Sigmoid colon (tissue), 7 donors: ENCODE measurements around the gene CHTF18. TPM values are rescaled to one million over a fixed set of nuclear protein-coding genes. Genes with fewer than 3 reads are reported as not detected.

Source experiments
- DNase-seq: peaks from one replicate; pipeline ENCODE4 v3.0.0-alpha.2; 2019
- H3K27ac ChIP-seq, 4 donors: fragments of 200-600 bp; sonication (generic); one replicate each; pipeline ENCODE4 v1.5.1; 2016 to 2019; ENCODE audit warnings: mild to moderate bottlenecking in 1 of 4
- H3K27me3 ChIP-seq, 3 donors: fragments of 200-600 bp; sonication (generic); one replicate each; pipeline ENCODE4 v1.5.1; 2019; ENCODE audit warnings: mild to moderate bottlenecking in 1 of 3
- H3K36me3 ChIP-seq, 4 donors: fragments of 200-600 bp; sonication (generic); one replicate each; pipeline ENCODE4 v1.5.1; 2016 to 2019
- H3K4me1 ChIP-seq, 4 donors: fragments of 200-600 bp; sonication (generic); one replicate each; pipeline ENCODE4 v1.5.1; 2017 to 2019
- H3K4me3 ChIP-seq, 4 donors: fragments of 200-600 bp; sonication (generic); one replicate each; pipeline ENCODE4 v1.5.1; 2017 to 2019; ENCODE audit warnings: mild to moderate bottlenecking in 2 of 4, moderate library complexity in 1 of 4
- H3K9me3 ChIP-seq, 4 donors: fragments of 200-600 bp in 3 of 4; sonication (generic) in 3 of 4; one replicate each; pipeline versions ENCODE4 v1.5.1 to v1.6.1; 2013 to 2019
- CTCF ChIP-seq, 4 experiments: fragments of 450-650 bp in 3 of 4; fragments of 200-600 bp in 1 of 4; IDR thresholded peaks; one replicate each; pipeline ENCODE4 v1.5.1; 2016 to 2019; ENCODE audit warnings: antibody characterized with exemption in 4 of 4, mild to moderate bottlenecking in 3 of 4, moderate library complexity in 2 of 4
- EP300 ChIP-seq, 4 donors: sonication (generic); formaldehyde crosslinking; IDR thresholded peaks; one replicate each; pipeline ENCODE4 v1.6.1; 2017; ENCODE audit warnings: antibody characterized with exemption in 4 of 4
- POLR2A ChIP-seq, 2 donors: fragments of 450-650 bp; IDR thresholded peaks; one replicate each; pipeline ENCODE4 v1.6.1; 2016; ENCODE audit warnings: antibody characterized with exemption in 2 of 2, mild to moderate bottlenecking in 2 of 2, moderate library complexity in 2 of 2
- POLR2AphosphoS5 ChIP-seq, 4 donors: sonication (generic); formaldehyde crosslinking; IDR thresholded peaks; one replicate each; pipeline ENCODE4 v1.6.1; 2017; ENCODE audit warnings: antibody characterized with exemption in 4 of 4
- WGBS, 2 donors: extraction: QIAGEN DNeasy Blood & Tissue Kit; methylation state at CpG; one replicate each; pipeline ENCODE4 v1.1.7; 2013; 5-methylcytosine and 5-hydroxymethylcytosine counted together
- intact Hi-C: fragments of 100-400 bp; cut with DNase I; formaldehyde crosslinking; loops from one replicate; pipeline ENCODE4 v1.15.1; 2023
- polyA plus RNA-seq, 3 donors: library from polyadenylated mRNA; stranded (reverse); fragments of 200-250 nt; gene quantifications; one replicate each; pipeline ENCODE4 v1.2.3, GENCODE V29; 2013
- total RNA-seq, 4 donors: library from RNA; depleted of rRNA; stranded (reverse); fragments of >200 nt; gene quantifications; one replicate each; pipeline ENCODE4 v1.1.0, GENCODE V29; 2016
- donor health status: healthy with polysubstance abuse.
- donor health status: Bipolar disorder and iron deficiency.
- donor health status: healthy.

Gene CHTF18
- total and polyA plus RNA-seq, 7 donors, result 1.8 to 29.2 (median 5.0) TPM

GRCh38 chr16:763369-764183 lies 24.8 kb upstream of the CHTF18 start:
- intact Hi-C loops, result no loop called here
- H3K27me3 ChIP-seq, result peaks cover 0 to 19% (median 0%) of the 10 kb centered on the region in 3 donors
- 54 to 81% methylated on average over 21 of the region's 21 CpGs for WGBS, 2 donors

GRCh38 chr16:764184-764750 lies 24.2 kb upstream of the CHTF18 start:
- peaks cover 0 to 25% (median 0%) of the 10 kb centered on the region in 3 donors for H3K27me3 ChIP-seq
- no peak for TF ChIP-seq EP300 (IDR thresholded peaks at IDR 0.05)
- no peak for TF ChIP-seq CTCF (IDR thresholded peaks at IDR 0.05)
- no peak for TF ChIP-seq POLR2AphosphoS5 (IDR thresholded peaks at IDR 0.05)
- TF ChIP-seq POLR2A (IDR thresholded peaks at IDR 0.05), result no peak

More at GRCh38 chr16:763369-764183, 24.8 kb upstream of the CHTF18 start:
- no peaks in the 10 kb centered on the region for H3K36me3 ChIP-seq
- no peak overlapping the region for H3K4me3 ChIP-seq
- TF ChIP-seq EP300 (IDR thresholded peaks at IDR 0.05) (no peak), CTCF (IDR thresholded peaks at IDR 0.05) (no peak), POLR2A (IDR thresholded peaks at IDR 0.05) (no peak), POLR2AphosphoS5 (IDR thresholded peaks at IDR 0.05) (no peak)
- H3K4me1 ChIP-seq, result no peaks in the 10 kb centered on the region
- H3K9me3 ChIP-seq, result no peaks in the 10 kb centered on the region
- no peak overlapping the region for H3K27ac ChIP-seq
- DNase-seq, result no peak

GRCh38 chr16:764848-765487 lies 23.5 kb upstream of the CHTF18 start:
- Histone ChIP-seq H3K9me3 (no peaks in the 10 kb centered on the region), H3K4me3 (no peak overlapping the region), H3K27ac (no peak overlapping the region), H3K4me1 (no peaks in the 10 kb centered on the region), H3K27me3 (peaks cover 0 to 28% (median 0%) of the 10 kb centered on the region in 3 donors), H3K36me3 (no peaks in the 10 kb centered on the region)
- no peak for TF ChIP-seq POLR2A (IDR thresholded peaks at IDR 0.05)
- no peak for TF ChIP-seq POLR2AphosphoS5 (IDR thresholded peaks at IDR 0.05)
- no peak for TF ChIP-seq CTCF (IDR thresholded peaks at IDR 0.05)
- no peak for TF ChIP-seq EP300 (IDR thresholded peaks at IDR 0.05)
- no peak for DNase-seq
- WGBS, 2 donors, result 75 to 90% methylated on average over 38 of the region's 38 CpGs
- intact Hi-C loops, result no loop called here

More at GRCh38 chr16:764184-764750, 24.2 kb upstream of the CHTF18 start:
- intact Hi-C loops, result no loop called here
- Histone ChIP-seq H3K4me3 (no peak overlapping the region), H3K4me1 (no peaks in the 10 kb centered on the region), H3K27ac (no peak overlapping the region), H3K36me3 (no peaks in the 10 kb centered on the region), H3K9me3 (no peaks in the 10 kb centered on the region)
- 70 to 81% methylated on average over 20 of the region's 20 CpGs for WGBS, 2 donors
- DNase-seq, result no peak

- Histone ChIP-seq H3K27me3 (peaks cover 0 to 28% (median 0%) of the 10 kb centered on the region in 3 donors), H3K36me3 (no peaks in the 10 kb centered on the region), H3K27ac (no peak overlapping the region), H3K4me1 (no peaks in the 10 kb centered on the region), H3K4me3 (no peak overlapping the region), H3K9me3 (no peaks in the 10 kb centered on the region)
- 88 to 94% methylated on average over 29 of the region's 29 CpGs for WGBS, 2 donors
- DNase-seq, result no peak
- intact Hi-C loops, result no loop called here
- TF ChIP-seq CTCF (IDR thresholded peaks at IDR 0.05) (no peak), POLR2AphosphoS5 (IDR thresholded peaks at IDR 0.05) (no peak), EP300 (IDR thresholded peaks at IDR 0.05) (no peak), POLR2A (IDR thresholded peaks at IDR 0.05) (no peak)
These were observed 22.9 kb upstream of the CHTF18 start for GRCh38 chr16:765488-765865.
